GM21526 (cell line): ENCODE measurements around the gene SLCO1B3.

ENCODE experiments used
- ATAC-seq: cut with Tn5 transposase; IDR thresholded peaks from one replicate; pipeline ENCODE4 v1.9.1; 2021; ENCODE audit warnings: moderate library complexity; ENCODE audit not compliant: unreplicated experiment, low FRiP score

SLCO1B3 gene

DNA sequence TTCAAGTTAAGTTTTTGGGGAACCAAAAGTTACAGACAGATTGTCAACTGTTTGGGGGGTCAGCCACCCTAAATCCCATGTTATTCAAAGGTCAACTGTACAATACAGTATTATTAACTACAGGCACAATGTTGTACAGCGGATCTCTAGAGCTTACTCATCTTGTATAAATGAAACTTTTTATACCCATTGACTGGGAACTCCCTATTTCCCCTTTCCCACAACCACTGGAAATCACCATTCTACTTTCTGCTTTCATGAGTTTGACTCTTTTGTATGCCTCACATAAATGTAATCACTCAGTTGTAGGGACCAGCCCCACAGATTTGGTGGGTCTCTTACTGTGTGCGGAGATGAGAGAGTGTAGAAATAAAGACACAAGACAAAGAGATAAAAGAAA lies 57.8 kb downstream of the SLCO1B3 start:
- ATAC-seq = no peak

DNA sequence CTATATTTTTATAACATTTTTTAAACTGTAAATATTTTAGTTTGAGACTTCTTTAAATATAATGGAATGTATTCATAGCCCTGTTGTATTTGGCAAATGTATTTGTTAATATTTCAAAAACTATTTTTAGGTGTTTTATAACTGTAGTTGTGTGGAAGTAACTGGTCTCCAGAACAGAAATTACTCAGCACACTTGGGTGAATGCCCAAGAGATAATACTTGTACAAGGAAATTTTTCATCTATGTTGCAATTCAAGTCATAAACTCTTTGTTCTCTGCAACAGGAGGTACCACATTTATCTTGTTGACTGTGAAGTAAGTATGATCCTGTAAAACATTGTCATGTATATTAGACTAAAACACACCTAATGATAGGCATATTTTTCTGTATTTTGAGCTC lies 72.8 kb downstream of the SLCO1B3 start:
- no peak for ATAC-seq

DNA sequence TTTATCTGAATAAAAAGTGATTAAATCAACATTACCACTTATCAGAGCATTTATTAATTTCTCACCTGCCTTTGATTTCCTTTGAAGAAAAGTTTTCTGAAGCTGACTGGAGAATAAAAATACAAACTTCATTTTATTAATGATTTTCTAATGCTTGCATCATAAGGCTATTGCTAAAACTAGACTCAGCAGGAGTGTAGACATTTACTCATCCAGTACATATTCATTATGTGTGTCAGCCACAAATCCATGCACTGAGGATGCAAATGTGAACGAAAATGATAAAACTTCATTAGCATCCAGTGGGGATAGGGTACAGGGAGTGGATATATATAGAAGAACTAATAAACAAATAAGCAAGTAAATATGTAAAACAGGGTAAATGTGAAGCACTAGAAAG lies 74.6 kb downstream of the SLCO1B3 start:
- ATAC-seq = no peak

DNA sequence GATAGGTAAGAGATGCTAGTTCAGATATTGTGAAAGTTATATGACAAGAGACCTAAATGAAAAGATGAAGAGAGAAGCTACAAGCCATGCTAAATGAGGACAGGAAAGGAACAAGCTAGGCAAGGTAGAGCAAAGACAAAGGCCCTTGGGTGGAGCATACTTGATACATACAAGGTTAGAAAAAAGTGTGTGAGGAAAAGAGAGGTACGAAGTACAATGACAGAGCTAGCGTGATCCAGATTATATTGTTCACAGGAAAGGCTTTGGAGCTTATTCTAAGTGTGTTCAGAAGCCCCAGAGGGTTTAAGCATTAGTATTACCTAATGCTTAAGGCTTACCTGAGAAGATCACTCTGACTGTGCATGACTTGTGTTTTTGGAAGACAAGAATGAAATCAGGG lies 75.0 kb downstream of the SLCO1B3 start:
- no peak for ATAC-seq

DNA sequence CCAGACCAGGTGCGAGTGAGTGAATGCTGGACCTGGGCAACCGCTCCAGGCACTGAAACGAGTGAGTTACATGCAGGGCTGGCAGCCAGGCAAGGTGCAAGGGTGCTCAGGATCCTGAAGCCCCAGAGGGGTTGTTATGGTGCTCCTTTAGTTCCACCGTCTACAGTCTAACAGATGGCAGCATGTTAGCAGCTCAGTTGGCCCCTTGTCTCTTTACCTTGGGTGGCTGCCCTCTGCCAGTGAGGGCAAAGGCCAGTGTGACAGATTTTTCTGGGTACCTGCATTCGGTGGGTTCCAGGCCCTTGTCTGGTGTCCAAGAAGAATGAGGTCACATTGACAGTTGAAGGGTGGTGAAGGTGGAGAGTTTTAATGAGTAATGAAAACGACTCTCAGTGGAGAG lies 106.8 kb downstream of the SLCO1B3 start:
- no peak for ATAC-seq

DNA sequence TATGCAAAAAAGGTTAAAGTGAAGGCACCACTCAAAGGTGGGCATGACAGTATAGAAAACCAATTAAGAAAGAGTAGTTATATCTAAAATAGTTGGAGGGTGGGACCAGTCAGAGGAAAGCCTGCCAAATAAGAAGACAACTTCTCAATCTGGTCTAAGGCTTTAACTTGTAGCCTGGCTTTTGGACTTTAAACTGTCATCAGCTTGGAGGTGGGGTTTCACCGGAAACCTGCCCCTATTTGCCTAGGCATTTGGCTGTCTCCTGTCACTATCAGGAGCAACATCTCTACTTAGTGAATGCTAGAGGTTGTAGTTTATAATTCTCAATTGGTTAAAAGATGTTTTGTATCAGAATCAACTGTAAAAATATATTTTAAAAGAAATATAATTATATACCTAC lies 107.3 kb downstream of the SLCO1B3 start:
- ATAC-seq = no peak

DNA sequence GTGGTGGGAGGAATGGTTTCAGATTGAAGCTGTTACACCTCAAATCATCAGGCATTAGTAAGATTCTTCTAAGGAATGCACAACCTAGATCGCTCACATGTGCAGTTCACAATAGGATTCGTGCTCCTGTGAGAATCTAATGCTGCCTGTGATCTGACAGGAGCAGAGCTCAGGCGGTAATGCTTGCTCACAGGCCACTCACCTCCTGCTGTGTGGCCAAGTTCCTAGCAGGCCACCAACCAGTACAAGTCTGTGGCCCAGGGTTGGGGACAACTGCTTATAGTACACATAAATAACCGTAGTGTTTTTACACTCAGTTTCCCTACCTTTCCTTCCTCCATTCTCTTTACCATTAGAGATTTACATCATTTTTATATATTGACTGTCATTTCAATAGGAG lies 121.4 kb downstream of the SLCO1B3 start:
- no peak for ATAC-seq

DNA sequence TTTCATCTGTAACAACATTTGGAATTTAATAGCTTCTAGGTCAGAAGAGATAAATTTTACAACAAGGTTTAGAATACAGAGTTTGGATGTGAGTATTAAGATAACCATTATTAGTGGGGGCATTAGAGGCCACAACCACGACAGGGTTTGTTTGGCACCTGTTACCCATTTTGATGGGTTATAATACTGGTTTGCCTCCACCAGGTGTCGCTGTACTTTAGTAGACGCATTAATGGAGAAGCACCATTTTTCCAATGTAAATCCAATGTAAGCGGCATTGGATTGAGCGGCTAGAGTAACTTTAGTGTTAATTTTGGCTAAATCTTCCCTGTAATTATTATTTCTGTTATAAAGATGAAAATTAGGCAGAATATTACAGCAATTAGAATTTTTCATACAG lies 136.2 kb downstream of the SLCO1B3 start:
- ATAC-seq = peak; percentile 66

DNA sequence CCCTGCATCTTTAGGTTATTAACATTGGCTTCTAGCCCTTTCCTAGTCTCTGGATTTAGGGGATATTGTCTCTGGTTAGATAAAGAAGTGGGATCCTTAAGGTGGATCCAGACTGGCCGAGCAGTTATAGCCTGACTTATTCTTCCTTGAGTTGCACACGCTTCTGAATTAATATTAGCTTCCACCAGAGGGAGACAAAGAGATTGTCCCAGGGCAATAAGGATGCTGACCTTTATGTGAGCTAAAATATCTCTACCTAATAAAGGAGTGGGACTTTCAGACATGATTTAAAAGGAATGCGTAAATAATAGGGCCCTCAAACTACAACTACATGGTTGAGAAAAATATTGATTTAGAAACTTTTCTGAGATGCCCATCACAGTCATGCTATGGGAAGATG lies 139.7 kb downstream of the SLCO1B3 start:
- no peak for ATAC-seq

DNA sequence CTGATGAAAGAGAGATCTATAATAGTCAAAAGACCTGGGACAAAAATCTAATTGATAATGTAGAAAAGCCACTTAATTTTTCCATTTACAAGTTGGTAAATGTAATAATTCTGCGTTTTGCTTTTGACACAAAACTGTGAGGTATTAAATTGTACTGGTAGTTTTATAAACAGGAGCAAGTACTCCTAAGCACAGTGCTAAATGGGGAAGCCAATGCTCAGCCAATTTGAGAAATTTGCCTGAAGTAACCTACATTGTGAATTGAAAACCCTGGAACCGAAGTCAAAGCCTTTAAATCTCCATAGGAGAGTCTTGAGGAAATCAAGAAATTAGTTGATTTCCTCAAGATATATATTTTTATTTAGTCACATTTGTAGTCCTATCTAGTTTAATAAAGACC lies 152.8 kb downstream of the SLCO1B3 start:
- no peak for ATAC-seq

DNA sequence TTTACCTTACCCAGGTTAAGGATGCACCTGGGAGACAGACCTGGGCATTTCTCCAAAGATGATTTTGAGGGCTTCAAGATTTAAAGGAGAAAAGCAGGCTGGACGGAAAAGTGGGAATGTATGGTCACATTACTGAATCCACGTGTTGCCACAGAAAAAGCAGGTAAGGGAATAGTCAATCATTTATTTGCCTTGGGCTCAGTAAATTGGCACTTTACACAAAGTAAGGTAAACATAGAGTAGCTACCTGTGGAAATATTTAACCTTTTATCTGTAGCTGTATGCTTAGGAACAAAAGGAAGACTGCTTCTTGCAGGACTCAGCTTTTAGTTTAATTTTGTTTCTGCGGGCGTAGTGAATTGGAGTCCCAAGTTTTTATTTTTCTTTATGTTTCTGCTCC lies 153.3 kb downstream of the SLCO1B3 start:
- ATAC-seq = no peak
